Stimulated activated CD4-positive, alpha-beta T cell treated with anti-CD3 and anti-CD28 coated beads, Interleukin-4, amount 100 ng/mL, for 1 hour (primary cell): ENCODE results near the gene TAGLN2.

Experiments
- DNase-seq: peaks from one replicate; pipeline ENCODE4 v3.0.0-alpha.2; 2020

TAGLN2 gene

DNA sequence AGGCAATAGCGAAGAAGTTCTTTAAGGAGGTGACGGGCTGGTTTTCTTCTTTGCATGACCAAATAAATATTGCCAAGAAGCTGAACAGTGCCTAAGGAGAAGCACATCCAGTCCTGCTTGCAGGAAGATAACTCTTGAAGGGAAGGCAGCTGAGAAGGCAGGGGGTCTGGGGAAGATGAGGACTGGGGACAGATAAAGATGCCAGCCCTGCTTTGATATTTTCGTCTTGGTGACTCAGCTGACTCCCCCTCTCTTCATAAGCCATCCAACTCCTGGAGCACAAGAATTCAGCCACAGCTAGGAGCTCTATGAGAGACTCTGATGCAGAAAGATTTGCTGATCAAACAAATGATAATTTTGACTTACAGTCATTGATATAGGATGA, 28.8 kb downstream of the TAGLN2 start:
- no peak for DNase-seq

DNA sequence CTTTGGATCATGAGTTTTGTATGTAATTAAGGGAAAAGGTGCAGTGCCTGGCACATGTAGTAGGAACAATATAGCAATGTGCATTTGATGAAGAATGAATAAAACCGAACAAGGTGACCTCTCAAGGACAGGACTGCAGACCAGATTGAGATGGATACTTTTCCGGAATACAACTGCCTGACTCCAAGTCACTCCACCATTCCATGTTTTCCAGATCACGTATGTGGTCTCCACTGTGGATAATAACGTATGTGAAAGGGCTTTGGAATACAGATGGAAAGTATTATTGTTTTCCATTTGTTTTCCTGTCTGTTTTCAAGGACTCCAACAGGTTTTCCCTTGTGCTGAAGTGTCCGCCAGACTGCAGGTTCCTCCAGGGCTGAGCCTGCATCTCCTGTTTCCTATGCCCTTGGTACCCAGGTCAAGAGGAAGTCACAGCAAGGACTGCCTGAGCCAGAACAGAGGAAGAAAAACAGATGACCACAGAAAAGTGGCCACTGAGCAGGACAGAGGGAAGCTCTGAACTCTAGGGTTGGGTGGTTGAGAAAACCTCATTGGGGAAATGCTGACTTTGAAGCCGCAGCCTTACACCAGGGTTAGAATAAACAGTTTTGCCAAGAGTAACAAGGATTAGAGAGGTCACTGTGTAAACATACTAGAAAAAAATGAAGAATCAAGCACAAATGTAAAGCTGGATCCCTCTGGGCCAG, 29.3 kb downstream of the TAGLN2 start:
- DNase-seq = no peak

DNA sequence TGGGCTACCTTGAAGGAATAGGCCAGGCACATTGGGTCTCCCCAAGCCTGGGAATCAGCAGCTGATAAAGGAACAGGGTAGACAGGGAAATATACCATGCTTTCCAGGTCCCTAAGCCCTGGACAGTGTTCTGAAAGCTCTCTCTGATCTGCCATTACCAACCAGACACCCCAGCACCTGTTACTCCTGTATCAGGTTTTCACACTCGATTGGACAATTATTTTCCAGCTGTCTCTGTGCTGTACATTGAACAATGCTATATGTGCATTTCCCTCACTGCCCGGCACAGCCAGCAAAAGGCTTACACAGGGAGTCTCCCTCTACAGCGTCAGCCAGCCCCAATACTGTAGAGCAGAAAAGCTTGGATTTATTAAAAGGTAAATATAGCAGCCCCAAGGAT, 30.0 kb downstream of the TAGLN2 start:
- no peak for DNase-seq

DNA sequence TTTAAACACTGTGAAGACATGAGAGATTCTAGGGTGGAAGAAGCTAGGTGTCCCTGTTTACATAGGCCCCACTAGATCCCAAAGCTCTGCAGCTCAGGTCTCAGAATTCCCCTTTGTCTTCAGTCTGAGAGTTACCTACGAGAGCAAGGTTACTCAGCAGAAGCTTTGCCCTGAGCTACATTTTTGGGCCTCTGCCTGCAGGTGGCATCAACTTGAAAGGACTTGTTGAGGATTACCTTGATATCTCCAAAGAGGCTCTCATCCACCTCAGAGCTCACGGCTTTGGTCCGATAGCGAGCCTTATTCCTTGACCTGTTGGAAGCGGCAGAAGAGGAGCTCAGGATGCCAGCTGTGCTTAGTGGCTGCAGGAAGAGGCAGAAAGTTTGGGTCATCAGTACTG, 32.4 kb downstream of the TAGLN2 start:
- no peak for DNase-seq

GRCh38 chr1:159891275-159892157, 33.8 kb downstream of the TAGLN2 start:
- peak; percentile 71 for DNase-seq

DNA sequence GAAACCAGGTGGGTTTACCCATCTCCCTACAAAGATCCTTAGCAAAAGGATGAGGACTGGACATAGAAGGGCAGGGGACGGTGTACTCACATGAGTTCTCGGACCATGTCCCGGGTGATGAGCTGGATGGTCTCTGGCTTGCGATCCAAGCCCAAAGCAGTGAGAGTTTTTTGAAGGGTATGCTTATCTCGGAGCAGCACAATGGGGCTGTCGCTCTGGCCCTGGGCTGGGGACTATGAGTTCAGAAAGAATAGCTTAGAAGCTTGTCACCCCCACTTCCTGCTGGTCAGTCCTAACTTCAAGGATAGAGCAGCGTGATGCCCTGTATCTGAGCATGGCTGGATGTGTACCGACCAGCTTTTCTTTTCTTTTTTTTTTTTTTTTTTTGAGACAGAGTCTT, 34.9 kb downstream of the TAGLN2 start:
- no peak for DNase-seq

DNA sequence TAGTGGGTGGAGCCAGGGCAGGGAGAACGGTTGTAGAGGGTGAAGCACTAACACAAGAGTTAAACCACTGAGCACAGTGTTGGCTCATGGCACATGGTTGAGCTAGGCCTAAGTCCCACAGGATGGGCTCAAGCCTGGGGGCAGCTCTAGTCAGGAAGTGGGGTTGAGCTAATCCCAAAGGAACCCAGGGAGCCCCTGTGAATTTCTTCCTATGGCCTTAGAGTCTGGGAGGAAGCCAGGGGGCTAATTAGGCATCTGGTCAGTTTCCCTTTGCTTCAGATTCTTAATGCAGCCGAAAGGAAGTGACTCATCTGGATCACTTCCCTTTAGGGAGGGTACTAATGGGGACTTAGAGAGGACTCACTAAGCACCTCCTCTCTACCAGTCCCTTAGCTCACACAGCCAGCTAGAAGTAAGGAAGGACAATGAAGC, 35.5 kb downstream of the TAGLN2 start:
- DNase-seq = no peak

DNA sequence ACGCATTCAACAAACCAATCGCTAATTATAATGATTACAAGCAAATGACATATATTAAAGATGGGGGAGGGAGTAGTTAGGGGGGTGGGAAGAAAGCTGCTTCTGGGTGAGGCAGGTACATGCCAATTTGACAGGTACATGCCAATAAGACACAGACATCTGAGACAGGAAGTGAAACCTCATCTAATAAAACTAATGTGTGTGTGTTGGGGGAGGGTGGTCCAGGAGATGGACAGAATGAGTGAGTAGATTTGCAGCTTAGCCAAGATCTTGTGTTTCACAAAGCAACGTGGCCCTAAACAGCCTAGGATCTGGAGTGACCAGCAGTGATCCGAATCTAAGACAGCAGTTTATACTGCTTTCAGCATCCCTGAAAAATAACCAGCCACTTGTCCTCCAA, 36.1 kb downstream of the TAGLN2 start:
- DNase-seq = no peak

DNA sequence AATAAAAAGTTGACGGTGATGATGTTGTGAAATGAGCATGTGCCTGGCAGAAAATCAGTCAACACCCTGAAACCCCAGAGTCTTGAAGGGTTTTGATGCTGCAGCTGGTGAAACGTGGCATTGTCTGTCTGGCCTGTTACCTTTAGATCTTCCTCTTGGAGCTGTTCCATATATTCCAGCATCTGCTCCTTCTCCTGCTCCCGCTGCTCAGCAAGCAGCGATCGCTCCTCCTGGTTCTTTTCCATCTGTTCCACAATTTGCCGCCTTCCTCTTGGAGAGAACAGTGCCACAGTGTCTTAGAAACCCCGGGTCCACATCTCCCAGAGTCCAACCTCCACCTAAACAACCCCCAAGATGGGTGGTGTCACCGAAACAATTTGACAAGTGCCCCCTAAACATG, 41.0 kb downstream of the TAGLN2 start:
- DNase-seq = no peak

- no peak for DNase-seq
These were observed 42.2 kb downstream of the TAGLN2 start for GRCh38 chr1:159883134-159883533.

GRCh38 chr1:159882527-159882862, 42.8 kb downstream of the TAGLN2 start:
- DNase-seq = no peak

GRCh38 chr1:159881622-159882526, 43.4 kb downstream of the TAGLN2 start:
- peak; percentile 12 for DNase-seq

DNA sequence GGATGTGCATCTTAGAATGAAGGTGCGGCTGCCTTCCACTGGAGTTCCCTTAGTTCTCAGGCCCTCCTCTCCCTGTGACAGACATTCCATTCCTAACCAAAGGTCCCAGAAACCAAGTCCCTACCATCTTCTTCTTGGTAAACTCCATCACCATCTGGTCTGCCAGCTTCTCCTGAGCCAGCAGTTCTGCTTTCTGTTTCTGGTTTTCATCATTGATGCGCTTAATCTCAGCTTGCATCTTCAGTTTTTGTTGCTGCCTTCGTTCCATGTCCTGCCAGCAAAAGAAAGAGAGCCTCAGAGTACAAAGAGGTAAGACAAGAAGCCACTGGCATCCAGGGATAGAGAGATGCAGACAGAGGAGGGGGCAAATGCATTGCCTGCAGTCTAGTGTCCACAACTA, 44.9 kb downstream of the TAGLN2 start:
- DNase-seq = no peak

DNA sequence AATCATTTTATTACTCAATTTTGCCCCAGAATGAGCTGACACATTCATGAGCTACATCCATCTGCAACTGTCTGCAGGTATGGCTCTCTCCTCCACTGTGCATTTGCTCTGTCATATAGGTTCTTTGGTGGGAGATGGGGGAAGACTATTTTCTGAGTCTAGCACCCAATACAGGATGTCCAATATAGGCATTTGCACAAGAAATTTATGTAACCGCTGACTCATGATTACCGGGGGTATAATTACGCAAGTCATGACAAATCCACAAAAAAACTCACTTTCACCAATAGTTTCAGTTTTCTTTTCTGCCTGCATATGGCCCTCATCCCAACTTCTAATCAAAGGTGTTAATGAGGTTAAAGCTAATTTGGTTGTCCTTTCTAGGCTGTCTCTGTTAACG, 45.3 kb downstream of the TAGLN2 start:
- DNase-seq = no peak

GRCh38 chr1:159879136-159879535, 46.2 kb downstream of the TAGLN2 start:
- no peak for DNase-seq

GRCh38 chr1:159877695-159878444, 47.4 kb downstream of the TAGLN2 start:
- no peak for DNase-seq

- DNase-seq = no peak
These were observed 51.7 kb downstream of the TAGLN2 start for GRCh38 chr1:159873530-159874143.

- no peak for DNase-seq
These were observed 52.4 kb downstream of the TAGLN2 start for GRCh38 chr1:159872891-159873290.

DNA sequence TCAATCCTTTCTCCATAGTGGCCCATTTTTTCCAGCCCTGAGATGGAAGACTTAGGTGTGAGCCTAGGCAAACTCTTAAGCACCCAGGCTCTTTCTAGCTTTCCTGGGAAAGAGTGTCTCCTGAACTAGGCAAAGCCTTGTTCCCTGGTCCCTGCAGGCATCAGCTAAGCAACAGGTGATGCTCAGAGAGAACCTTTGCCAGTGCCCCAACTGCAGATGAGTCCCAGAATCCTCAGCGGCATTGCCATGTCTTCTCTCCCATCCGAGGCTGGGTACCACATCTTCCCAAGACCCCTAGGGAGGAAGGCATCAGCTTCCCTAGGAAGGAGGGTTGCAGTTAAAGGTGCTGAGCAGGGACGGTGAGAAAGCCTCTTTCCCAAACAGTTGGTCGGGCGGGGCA, 54.6 kb downstream of the TAGLN2 start:
- no peak for DNase-seq

DNA sequence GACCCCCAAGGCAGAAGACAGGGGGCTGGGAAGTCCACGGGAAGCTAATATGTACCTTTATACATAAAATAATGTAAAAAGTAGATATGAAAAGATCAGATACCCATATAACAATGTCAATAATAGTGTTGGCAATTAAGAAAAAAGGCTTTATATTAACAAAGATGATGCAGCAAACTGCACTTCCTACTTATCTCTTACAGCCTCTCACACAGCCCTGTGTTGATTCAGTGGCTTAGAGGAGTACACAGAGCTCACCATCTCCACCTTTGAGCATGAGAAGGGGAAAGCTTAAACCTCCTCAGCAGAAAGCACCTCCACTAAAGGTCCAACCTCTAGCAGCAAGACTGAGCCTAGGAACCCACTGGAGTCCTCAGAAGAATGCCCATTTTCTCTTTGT, 55.7 kb downstream of the TAGLN2 start:
- DNase-seq = no peak

DNA sequence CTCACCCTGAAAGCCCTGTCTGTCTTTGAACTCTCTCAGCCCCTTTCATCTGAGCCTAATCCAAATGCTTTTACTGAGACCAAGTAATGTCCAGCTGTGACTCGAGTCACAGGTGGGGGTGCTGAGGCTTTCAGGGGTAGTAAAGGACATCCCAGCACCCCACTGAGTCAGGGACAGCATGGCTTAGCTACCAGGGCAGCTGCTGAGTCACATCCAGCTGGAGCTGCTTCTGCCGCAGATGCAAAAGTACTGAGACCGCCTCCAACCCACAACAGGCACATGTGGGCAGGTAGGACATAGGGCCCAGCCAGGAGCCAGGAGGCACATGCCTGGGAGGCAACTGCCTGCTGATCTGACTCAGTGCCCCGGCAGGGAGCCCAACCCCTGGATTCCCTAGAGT, 56.1 kb downstream of the TAGLN2 start:
- DNase-seq = no peak

- no peak for DNase-seq
These were observed 56.5 kb downstream of the TAGLN2 start for GRCh38 chr1:159868766-159869165.
